ENCODE measurements around the gene TTC22. TPM values are rescaled to one million over a fixed set of nuclear protein-coding genes. Genes with fewer than 3 reads are reported as not detected.

Gene TTC22
- total RNA-seq = 0.16 TPM

DNA sequence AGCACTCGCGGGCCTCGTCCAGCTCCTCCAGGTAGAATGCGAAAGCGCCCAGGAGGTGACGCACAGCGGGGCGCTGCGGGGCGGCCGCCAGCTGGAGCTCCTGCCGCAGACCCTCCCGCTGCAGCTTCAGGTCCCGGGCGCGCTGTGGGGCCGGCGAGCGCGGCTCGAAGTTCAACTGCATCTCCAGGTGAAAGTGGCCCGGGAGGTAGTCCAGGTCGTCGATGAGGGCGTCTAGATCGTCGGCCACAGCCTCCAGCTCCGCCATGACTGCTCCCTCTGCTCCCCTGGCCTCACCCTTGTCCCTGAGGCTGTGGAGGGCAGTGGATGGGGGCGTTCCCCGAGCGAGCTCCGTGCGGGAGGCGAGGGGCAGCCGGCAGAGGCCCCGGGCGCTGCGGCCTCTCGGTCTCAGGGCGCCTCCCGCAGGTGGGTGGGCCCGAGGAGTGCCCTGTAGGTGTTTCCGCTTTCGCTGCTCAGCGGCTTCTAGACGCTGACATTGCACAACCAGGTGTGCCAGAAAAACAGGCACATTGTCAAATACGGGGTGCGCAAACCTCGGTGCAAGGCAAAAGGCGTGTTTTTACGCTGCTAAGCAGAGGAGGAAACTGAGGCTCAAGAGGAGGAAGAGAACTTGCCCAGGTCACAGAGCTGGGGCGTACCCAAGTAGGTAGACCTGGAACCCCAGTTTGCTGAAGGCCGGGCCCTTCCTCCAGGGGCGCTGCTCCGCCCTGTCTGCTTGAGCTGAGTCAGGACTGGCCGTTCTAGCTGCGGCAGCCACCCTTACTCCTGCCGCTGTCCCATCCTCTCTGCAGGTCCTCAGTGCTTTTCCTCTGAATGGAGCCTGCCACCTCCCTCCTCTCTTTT lies at the start of gene TTC22:
Gene TTC22 (minus strand): TSS at position 425 of the 861 bp plus-strand sequence. CDS start 160 bp downstream, at position 265.
- DNase-seq = no peak

DNA sequence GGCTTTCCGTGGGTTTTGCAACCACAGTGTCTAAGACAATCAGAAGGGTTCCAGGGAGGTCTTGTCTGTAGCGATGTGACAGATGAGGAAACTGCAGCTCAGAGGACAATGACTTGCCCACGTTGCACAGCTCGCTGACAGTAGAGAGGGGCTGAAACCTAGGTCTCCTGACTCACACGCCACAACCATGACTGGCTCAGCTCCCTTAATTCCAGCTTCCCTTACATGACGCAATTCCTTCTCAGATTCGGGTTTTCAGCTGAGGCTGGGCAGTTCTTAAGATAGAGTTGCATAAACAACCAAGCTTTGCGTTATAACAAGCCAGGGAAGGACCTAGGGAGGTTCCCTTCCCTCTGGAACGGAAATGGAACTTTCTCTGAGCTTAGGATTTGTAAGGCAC lies 49.6 kb upstream of the TTC22 start:
- DNase-seq = no peak

DNA sequence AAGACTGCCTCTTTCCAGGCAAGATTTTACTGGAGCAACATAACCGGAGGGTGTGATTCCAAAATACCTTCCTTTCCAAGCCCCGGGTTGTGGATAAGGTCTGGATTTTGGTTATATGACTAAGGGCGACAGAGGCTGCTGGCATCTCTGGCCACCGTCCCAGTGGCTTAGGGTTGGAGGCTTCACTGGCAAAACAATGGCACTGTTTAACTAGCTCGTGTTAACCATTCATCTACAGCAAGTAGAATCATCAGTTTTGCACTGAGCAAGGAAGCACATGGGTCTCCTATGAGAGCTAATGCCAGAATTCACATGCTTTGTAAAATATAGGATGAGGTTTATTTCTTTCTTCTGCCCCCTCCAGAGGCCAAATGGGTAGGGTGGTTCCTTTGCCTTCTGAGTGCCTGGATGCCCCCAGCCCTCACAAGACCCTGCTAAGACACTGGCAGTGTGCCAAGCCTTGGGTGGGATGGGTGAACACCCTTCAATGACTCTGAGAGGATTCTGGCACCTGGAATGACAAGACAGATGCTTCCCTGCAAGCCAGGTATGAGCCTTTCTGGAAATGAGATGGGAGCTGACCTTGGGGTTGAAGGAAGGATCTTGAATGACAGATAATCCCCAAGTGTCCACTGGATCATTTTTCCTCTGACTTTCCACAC lies 49.1 kb upstream of the TTC22 start:
- no peak for DNase-seq

DNA sequence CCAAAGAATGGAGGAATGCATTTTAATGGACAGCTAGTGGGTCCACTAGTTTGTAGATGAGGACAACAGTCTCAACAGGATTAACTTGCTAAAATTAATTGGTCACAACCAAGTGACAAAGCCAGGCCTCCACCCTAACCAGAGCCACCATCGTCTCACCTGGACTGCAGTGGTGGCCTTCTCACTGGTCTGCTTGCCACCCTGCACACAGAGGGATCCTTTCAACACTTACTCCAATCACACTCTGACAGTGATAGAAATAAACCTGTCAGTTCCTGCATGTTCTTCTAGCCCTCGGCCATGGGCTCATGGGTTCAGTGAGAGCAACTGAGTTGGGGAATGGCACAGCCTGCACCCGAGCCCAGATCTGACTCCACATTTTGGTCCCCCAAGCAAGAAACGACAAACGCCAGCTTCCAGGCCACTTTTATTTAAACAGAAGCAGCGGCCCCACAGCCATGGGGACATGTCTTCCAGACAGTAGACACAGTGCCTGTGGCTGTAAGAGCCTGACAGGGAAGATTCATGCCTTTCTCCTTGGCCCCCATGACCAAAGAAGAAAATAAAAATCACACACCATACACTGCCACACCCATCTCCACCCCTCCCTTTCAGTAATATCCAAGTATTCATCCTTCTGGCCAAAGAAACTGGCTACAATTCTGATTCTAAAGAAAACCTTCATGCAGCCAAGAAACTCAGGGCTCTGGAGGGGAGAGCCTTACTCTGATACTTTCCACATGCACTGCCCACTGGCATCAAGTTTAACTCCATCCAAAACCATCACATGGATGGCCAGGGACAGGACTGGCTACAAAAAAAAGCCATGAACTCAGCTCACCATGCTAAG lies 48.3 kb upstream of the TTC22 start:
- DNase-seq = no peak

DNA sequence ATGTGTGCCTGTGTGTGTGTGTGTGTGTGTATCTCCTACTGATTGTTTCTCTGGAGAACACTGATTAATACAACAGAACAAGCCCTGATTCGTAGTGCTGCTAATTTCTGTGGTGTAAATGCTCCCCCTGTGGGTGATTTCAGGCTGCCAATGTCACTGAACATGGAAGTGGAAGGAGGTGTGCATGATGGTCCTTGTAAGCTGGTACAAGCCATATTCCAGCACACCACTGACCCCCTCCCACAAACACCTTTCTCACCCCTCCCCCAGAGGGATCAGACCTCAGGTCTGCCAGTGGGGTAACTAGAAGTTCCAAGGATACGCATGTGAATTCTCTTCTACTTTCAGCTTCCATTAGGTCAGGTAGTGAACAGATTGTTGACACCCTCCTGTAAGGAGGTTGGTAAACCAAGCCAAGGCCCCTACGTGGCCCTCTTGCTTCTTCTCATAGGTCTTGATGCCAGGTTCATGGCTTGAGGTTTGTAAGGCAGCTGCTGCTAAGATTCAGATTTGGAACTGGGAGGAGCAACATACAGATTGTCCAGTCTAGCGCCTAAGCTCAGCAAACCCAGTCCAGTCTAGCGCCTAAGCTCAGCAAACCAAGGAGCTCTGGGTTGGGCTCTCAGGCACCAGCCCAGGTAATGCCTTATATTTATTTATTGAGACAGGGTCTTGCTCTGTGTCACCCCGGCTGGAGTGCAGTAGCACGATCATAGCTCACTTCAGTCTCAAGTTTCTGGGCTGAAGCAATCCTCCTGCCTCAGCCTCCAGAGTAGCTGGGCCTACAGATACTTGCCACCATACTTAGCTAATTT lies 47.2 kb upstream of the TTC22 start:
- no peak for DNase-seq

DNA sequence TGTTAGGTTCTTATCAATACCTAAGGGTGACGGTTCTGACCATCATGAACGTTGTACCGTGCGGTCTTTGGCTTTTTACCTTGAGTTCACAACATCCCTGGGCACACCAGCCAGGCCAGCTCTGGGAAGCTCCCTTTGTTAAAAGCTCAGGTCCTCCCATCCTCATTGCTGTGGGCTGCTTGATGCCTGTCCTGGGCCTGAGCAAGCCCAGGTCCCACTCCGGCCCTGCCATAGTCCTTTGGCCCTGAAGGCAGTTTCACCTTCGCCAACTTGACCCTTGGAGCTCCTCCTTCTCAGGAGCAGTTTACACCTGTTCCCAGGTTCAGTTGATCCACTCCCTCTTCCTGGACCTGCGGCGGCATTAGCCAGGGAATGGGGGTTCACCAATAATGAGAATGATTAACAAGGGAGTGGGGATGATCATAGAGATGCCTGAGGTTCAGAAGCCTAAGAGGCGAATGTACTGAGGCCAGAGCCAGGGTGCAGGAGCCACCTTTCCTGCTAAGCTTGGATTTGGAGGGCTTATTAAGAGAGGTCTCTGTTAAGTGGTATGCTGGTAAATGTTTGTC lies 45.7 kb upstream of the TTC22 start:
- no peak for DNase-seq

DNA sequence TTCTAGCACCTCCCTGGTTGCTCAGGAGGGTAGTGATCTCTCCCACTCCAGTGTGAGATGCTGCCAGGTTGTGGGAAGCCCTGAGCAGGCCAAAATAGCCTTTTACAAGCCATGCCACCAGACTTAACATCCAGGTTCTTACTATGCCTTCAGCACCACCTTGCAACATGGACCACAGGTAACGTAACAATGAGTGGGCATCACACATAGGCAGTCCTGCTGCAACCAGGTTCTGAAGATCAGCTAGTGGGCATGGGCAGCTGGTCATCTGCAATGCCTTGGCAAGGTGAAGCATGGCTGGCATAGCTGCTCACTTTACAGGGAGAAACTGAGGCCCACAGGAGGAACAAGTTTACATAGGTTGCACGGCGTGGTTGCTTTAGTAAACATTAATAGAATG lies 45.2 kb upstream of the TTC22 start:
- DNase-seq = no peak

DNA sequence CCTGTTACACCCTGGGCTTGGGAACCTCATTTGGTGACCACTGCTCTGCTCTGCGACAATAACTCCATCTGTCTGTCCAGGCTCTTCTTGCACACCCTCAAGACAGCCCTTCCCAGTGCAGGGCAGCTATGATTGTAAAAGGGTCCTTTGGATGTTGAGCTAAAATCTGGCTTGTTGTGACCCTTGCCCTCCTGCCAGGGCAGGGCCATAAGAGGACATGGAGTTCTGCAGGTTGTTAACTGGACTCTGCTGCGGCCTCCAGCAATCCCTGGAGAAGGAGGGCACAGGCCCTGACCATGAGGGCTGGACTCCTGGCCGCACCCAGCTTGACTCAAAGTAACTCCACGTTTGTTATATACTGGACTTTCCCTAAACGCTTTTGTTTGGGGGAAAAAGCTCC lies 44.6 kb upstream of the TTC22 start:
- DNase-seq = no peak

DNA sequence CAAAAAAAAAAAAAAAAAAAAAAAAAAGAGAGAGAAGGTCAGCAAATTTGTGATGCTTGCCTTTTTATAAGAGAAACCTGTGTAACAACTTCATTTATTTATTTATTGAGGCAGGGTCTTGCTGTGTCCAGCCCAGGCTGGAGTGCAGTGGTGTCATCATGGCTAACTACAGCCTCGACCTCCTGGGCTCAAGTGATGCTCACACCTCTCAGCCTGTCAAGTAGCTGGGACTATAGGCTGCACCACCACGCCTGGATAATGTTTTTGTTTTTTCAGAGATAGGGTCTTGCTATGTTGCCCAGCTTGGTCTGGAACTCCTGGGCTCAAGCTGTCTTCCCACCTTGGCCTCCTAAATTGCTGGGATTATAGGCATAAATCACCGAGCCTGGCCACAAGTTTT lies 43.4 kb upstream of the TTC22 start:
- no peak for DNase-seq

DNA sequence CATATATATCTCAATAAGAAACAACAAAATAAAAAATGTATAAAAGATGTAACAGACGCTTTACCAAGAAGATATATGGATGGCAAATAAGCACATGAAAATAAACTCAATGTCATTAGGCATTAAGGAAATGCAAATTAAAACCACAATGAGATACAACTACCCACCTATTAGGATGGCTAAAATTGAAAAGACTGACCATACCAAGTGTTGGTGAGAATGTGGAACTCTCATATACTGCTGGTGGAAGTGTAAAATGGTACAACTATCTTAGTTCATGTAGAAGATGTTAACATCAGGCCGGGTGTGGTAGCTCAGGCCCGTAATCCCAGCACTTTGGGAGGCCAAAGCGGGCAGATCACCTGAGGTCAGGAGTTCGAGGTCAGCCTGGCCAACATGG lies 42.3 kb upstream of the TTC22 start:
- no peak for DNase-seq

DNA sequence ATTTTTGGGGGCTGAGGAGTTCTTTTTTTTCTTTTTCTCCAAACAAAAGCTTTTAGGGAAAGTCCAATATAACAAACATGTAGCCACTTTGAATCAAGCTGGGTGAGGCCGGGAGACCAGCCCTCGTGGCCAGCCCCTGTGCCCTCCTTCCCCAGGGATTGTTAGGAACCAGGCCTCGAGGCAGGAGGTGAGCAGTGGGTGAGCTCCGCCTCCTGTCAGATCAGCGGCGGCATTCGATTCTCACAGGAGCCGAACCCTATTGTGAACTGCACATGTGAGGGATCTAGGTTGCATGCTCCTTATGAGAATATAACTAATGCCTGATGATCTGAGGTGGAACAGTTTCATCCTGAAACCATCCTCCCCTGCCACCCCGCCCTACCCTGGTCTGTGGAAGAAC lies 41.8 kb upstream of the TTC22 start:
- no peak for DNase-seq

DNA sequence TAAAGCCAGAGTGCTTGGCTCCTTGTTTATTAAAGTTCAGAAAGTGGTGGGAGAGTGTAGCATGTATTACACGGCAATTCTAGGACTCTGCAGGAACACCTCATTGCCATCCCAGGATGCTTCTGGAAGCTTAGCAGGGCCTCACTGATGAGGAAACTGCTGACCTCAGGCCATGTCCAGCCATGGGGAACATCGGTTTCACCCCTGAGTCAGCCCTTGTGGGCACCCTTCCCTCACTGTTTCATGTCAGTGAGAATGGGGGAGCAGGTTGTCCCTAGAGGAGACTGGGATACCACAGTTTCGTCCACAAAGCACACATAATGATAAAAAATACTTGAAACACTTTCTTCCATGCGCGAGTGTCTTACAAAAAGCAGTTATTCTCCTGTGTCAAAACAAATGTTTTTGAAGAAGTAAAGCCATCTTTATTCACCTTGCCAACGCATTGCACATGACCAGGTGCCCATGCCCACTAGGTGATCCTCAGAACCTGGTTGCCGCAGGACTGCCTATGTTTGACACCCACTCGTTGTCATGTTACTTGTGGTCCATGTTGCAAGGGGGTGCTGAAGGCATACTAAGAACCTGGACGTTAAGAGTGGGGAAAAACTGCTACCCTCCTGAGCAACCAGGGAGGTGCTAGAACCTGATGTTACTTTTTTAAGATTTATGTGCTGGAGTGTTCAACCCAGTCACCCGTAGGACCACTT lies 41.2 kb upstream of the TTC22 start:
- DNase-seq = no peak

DNA sequence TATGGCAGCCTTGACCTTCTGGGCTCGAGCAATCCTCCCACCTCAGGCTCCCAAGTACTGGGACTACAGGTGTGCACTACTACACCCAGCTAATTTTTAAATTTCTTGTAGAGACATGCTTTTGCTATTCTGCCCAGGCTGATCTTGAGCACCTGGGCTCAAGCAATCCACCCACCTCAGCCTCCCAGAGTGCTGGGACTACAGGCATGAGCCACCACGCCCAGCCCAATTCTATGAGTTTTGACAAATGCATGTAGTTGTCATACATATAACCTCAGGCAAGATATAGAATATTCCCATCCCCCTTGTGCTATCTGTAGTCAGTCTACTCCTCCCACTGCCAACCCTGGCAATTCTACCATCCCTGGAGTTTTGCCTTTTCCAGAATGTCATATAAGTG lies 38.7 kb upstream of the TTC22 start:
- no peak for DNase-seq

DNA sequence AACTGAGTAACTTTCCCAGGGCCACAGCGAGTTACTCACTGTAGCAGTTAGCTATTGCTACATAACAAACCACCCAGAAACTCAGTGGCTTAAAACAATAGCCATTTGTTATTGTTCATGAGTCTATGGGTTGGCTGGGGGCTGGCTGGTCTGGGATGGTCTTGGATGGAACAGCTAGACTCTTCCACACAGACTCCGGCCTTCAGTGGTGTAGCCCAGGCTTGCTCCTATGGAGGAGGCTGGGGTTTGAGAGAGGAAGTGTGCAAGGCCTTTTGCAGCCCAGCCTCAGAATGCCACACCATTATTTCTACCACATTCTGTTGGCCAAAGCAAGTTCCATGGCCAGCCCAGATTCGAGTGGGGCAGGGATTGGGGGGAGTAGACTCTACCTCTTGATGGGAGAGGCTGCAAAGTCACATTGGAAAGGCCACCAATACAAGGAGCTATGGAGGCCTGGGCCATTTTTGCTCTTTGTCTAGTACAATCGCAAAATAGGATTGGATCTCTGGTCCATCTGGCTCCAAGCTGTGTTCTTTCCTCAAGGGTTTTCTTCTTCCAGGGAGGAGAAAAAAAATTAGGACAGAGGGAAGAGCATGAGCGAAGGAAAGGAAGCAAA lies 37.5 kb upstream of the TTC22 start:
- DNase-seq = no peak

DNA sequence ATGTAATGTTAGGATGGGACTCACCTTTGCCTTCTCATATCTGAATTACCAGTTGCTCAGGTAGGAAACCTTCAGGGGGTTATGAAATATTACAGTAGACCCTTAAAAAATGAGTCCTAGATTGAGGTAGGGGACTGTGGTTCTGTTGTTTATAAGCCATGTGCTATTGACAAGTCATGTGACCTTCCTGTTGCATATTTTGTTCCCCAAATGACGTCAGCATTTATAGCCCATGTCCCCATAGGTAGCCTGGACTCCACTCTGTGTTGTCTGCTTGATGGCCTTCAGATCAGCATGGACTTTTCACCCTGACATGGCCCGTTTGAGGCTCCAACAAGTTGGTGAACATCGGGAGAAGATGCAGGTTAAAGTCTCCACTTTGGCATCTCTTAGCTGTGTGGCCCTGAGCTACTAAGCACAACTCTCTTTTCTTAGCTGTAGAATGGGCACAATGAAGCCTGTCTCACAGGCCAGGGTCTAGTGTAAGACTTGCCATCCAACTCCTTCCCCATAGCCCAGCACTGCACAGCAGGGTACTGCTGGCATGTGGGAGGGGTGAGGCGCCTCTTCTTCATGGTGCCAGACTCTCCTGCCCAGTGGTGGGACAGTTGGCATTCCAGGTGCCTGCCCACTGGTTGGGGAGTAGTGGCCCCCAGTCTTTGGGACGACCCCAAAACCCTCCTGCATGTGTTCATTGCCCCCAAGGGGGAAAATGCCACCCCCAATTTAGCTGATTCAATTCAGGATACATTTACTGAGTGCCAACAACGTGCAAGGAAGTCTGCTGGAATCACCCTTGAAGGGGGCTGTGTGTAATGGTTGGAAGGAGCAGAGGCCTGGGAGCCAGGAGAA lies 36.1 kb upstream of the TTC22 start:
- DNase-seq = no peak

DNA sequence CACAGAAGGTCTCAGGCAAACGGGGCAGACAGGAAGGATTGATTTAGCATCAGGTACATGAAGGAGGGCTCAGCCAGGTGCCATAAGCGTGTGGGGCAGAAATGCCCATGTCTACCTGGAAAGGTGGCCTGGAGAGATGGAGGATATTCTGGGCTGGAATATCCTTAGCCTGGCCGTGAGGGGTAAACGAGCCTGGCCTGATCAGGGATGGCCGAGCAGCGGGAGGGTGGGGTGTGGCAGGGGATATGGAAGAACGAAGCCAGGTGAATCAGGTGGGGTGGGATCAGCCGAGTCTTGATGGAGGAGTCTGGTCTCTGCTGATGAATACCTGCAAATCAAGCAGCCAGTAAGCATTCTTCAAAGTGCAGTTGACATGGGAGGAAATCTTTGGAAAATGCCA lies 35.5 kb upstream of the TTC22 start:
- DNase-seq = no peak

DNA sequence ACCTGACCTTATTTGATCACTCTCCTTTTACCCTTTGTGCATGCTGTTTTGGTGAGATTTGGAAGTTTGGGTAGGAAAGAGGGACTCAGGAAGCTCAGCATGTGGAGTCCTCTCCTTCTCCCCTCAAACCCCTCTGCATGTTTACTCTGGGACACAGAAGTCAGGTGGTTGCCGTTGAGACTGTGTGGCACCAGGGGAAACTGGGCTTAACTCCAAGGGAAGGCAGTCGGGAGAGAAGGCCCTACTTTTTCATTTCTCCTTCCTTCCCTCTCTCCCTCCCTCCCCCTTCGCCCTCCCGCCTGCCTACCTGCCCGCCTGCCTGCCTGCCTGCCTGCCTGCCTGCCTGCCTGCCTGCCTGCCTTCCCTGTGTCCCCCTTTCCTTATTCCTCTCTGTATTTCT lies 34.8 kb upstream of the TTC22 start:
- no peak for DNase-seq

DNA sequence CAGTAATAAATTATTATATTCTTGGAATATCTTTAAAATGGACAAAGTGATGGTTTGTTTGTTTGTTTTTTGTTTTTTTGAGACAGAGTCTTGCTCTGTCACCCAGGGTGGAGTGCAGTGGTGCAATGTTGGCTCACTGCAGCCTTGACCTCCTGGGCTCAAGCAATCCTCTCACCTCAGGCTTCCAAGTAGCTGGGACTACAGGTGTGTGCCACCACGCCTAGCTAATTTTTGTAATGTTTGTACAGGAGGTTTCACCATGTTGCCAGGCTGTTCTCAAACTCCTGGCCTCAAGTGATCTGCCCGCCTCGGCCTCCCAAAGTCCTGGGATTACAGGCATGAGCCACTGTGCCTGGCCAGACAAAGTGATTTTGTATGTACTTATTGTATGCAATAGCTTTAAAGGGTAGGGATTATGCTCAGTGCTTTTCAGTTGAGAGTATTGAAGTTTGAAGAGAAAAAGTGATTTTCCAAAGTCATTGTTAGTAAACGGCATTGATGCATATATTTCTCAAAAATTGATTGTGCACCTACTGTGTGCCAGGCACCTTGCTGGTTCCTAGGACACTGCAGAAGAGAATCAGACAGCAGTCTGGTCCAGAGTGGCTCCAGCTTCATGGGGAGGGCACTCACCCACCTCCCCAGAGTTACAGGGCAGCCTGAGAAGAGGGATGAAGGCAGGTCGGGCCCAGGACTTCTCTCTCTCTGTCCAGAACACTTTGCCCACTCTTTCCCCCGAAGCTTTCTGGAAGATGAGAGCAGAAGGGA lies 34.2 kb upstream of the TTC22 start:
- no peak for DNase-seq

DNA sequence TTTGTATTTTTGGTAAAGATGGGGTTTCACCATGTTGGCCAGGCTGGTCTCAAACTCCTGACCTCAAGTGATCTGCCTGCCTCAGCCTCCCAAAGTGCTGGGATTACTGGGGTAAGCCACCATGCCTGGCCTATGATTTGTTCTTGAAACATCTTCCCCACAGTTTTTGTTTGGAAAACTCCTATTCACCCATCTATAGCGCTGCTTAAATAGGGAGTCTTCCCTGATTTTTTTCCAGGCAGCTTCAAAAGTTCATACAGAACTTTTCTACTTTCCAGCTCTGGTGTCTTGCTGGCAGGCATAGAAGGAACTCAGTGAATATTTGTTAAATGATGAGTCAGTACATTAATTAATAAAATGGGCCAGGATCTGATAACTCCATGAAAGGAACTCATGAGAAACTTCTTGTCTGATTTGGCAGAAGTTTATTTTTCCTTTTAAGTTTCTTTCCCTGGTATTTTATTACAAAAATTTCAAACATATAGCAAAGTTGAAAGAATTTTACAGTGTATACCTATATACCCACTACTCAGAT lies 33.0 kb upstream of the TTC22 start:
- no peak for DNase-seq

Measured in occipital lobe (tissue), 2 donors.